SIG-M5 treated with dmso at 0.1 percent for 504 hours (cell line): ENCODE results near the gene DLEU7.

Experiments used
- DNase-seq: peaks from one replicate; lab custom pipeline; 2025; ENCODE audit not compliant: unreplicated experiment; lab: John Stamatoyannopoulos, UW

Gene DLEU7

DNA sequence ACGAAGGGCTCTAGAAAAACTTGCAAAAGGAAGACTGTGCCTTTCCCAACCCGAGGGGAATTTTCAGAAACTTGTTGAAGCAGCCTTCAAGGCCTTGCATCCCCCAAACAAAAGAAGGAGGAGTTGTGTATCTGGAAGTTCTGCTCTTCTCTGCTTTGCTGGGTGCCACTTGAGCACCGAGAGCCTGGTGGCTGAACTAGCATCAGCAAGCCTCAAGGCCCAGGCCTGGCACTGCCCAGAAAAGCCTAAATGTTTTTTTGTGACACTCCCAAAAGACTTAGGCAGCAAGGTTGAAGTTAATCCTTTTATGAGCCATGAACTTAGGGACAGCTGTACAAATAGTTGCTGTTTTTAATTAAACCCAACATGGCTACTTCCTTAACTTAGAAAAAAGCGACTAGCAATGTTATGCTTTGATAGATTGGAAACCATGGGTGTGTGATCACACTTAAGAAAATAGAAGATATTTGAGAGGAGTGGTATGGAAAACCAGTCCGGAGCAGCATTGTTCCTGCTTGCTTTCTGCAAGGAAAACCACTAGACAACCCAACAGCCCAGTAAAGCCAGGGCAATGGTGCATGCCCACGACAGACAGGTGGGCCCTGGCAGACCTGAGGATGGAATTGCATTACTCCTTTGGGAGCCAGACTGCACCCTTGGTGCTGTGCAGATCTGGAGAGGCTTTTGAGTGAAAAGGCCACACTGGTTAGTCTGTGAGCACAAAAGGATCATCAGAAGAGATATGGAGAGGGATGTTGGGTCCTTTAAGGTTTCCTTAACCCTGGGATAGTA, 788 bp upstream of the DLEU7 start:
- no peak for DNase-seq

DNA sequence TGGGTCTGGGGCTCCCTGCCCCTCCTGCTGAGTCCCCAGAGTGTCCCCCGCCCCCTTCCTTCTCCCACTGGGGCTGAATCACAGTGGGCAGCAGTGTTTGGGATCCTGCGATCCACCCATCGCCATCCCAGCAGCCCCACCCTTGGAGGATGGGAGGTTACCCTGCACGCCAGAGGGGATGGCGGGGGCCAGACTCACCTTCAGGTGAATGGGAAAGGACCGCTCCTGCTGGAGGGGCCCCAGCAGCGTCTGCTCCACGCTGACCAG, 569 bp downstream of the DLEU7 start:
- DNase-seq, result no peak

DNA sequence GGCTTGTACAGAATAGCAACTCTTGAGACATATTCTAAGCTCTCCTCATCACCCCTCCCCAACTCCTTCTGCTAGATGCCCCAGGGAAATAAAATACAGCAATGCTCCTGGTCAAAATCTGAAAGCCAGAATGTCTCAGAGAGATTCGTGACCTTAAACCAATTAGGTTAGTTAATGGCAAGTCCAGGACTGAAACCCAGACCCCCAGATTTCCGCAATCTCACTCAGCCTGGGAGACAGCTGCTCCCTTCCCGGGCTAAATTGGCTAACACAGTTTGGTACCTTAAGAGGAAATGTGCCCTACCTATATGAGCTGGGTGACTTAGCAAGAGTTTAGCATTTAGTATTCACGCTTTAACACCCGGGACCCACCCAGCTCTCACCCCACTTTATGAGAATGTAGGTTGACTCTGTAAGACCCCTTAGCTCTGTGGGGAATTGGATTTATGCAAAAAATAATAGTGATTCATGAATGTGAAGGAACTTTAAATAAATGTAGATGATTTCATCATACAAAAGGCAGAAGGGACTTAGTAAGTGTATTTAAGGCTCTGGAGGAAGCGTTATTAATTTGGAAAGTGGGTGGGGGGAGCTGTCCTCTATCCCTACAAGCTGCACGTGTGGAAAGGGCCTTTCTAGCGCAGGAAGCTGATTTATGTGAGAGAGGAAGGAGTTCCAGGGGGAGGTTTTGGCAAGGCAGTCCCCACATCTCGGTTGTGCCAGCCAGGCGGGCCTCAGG, 1.1 kb downstream of the DLEU7 start:
- no peak for DNase-seq

DNA sequence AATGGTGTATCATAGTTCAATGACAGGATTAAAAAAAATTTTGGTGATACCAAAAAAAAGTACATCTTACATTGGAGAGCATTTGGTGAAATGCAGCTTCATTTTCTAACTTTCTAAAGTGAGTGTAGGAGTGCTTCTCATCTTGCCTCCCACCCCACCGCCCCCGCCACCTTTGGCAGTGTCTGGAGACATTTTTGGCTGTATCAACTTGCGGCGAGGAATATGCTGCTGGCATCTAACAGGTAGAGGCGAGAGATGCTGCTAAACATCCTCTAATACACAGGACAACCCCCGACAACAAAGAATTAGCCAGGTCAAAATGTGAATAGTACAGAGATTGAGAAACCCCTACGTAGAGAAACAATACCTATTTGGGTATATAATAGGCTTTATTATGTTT, 1.7 kb downstream of the DLEU7 start:
- DNase-seq, result no peak

DNA sequence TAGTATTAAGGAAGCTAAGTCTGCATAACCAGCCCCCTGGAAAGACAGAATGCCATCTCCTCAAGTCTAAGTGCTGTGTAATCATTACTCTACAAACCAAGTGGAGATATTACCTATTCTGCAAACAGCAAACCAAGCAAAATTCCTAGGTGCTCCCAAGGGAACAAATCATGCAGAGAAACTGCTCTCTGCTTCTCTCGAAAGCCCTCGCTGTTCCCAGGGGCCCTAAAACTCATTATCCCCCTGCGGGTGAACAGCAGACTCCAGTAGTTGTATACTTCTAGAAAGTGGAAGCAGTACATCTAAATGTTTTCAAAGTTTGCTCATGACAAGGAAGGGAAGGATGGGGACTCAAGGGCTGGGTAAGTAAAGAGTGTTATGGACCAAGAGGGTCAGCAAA, 3.2 kb downstream of the DLEU7 start:
- no peak for DNase-seq

DNA sequence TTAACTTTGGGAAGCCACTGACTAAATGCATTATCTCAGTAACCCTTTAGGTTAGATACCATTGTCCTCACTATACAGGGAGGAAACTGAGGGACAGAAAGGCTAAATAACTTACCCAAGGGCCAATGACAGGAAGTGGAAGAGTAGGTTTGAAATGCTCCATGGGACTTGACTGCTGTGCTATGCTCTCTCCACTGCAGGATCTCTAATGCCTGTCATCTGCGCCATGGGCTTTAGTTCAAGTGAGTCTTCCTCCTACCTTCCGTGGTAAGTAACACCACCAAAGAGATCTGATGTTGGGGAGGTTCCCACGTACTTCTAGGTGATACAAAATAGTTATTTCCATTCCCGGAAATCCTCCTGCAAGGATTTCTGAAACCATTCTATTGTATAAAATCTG, 3.7 kb downstream of the DLEU7 start:
- DNase-seq, result no peak

DNA sequence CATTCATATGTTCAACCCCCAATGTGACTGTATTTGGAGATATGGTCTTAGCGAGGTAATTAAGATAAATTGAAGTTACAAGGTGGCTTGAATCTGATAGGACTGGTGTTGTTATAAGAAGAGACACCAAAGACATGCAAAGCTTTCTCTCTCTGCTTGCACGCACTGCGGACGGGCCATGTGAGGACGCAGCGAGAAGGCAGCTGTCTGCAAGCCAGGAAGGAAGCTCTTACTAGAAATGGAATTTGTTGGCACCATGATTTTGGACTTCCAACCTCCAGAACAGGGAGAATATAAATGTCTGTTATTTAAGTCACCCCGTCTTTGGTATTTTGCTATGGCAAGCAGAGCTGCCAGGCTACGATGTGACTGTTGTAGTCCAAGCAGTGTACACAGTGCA, 4.8 kb downstream of the DLEU7 start:
- no peak for DNase-seq

DNA sequence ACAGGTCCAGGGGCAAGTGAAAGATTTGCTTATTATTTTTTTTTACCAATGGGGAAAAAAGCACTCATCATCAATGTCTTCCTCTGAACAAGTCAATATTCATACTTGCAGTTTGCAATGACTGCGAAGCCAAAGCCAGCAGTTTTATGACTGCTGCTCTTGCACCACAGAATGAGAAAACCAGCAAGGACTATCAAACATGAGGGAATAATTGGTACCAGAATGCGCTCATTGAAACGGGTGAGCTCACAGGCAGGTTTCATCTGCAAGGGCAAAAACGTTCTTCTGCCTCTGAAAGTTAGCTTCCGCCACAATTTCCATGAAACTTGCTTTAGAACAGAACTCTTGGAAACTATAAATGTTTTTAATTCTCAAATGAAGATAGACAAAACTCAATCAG, 5.5 kb downstream of the DLEU7 start:
- no peak for DNase-seq

DNA sequence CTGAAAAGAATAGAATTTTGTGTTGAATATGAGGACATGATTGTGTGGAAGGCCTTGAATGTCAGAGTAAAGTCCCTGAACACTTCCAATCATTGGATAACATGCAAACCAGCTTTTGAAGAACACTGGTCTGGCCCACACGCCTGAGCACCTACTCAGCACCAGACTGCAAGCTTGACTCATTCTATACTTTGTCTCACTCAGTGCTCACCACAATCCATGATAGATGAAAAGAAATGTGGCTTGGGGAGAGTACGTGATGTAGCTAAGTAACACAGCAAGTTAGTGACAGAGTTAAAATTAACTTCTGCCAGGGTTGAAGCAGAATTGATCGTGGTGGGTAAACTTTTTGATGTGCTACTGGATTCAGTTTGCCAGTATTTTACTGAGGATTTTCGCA, 12.0 kb downstream of the DLEU7 start:
- no peak for DNase-seq

DNA sequence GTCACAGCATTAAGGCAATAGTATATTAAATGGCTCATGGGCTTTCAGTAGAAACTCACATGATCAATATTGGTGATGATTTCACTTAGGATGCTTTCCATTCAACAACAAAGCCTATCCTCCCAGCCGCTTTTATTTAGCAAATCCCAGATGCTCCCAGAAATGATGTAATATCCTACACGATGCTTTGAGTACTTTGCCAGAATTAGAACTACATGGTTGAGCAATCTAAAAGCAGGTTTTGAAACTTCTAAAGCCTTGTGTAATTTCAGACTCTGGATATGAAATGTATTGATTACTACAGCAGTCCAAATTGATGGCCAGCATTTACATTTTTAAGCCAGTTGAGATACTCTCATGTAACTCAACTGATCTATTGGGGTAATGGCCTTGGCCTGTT, 13.6 kb downstream of the DLEU7 start:
- DNase-seq, result peak; percentile 85

DNA sequence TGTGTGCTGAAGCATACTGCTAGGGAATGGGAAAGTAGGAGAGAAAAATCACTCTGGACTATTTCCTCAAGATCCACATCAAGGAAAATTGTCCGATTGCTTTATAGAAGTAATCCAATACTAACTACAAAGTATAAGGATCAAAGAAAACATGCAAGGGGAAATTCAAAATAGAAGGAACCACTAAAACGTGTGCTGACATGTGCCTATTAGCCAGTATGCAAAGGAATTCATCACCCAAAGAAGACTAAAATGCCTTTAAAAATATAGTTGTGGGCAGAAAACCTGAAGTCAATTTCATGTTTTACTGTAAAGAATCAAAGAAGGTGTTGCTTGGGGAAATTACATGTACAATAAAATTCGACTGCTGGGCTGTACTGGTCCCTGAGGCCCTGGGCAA, 14.3 kb downstream of the DLEU7 start:
- no peak for DNase-seq

DNA sequence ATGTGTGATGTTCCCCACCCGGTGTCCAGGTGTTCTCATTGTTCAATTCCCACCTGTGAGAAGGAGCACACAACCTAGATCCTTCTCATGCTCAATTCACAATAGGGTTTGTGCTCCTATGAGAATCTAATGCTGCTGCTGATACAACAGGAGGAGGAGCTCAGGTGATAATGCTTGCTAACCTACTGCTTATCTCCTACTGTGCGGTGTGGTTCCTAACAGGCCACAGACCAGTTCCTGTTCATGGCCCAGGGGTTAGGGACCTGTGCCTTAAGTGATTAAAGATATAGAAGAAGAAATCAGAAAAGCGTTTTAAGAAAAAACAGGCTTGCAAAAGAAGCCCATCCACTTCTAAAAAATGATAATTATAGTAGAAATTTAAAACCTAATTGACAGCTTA, 17.5 kb downstream of the DLEU7 start:
- no peak for DNase-seq

DNA sequence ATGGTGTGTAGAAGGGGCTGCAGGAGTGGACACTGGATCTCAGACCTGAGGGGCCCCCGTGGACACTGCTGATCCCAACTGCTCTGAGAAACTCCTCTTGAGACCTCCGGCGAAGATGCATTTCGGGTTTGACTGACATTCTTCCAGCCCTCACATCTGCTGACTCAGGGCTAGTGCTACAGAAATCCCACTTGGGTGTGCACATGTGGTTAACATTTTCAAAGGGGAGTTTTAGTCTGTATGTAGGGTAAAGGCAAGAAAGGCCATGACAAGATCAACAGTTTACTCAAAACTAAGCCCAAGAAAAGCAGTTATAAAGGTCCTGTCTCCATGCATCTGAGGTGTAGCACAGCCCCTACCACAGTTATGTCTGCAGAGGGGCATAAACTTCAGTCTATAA, 31.2 kb downstream of the DLEU7 start:
- no peak for DNase-seq

DNA sequence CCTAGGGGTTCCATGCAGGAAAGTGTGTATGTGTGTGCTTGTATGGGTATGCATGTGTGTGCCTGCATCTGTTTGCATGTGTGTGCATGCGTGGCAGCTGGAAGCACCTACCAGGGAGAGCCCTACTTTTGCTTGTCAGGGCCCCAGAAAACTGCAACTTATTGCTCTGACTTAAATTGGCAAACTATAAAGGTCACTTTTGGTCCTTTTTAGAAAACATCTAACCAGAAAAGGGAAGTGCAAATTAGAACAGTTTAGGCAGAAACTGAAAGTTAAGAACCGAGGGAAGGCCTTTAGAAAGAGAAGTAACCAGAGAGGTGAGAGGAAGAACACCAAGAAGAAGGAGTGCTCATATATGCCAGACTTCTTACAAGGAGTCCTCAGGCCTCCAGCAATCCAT, 32.5 kb downstream of the DLEU7 start:
- DNase-seq, result peak; percentile 98

DNA sequence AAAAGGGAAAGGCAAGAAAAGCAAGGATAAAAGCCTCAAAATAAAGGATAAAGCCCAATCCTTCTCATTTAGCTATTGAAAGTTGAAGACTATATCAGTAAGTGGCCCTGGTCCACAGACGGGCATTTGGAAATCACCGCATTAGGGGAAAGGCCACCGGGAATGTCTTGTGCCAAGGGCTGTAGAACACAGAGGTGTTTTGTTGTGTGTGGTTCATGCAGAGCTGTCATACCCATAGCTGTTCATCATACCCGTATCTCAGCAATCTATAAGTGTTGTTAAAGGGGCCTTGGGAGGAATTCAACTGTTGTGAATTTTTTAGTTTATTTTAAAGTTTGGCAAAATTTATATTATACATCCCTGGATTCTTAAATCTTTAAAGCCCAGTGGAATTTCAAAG, 33.0 kb downstream of the DLEU7 start:
- no peak for DNase-seq

DNA sequence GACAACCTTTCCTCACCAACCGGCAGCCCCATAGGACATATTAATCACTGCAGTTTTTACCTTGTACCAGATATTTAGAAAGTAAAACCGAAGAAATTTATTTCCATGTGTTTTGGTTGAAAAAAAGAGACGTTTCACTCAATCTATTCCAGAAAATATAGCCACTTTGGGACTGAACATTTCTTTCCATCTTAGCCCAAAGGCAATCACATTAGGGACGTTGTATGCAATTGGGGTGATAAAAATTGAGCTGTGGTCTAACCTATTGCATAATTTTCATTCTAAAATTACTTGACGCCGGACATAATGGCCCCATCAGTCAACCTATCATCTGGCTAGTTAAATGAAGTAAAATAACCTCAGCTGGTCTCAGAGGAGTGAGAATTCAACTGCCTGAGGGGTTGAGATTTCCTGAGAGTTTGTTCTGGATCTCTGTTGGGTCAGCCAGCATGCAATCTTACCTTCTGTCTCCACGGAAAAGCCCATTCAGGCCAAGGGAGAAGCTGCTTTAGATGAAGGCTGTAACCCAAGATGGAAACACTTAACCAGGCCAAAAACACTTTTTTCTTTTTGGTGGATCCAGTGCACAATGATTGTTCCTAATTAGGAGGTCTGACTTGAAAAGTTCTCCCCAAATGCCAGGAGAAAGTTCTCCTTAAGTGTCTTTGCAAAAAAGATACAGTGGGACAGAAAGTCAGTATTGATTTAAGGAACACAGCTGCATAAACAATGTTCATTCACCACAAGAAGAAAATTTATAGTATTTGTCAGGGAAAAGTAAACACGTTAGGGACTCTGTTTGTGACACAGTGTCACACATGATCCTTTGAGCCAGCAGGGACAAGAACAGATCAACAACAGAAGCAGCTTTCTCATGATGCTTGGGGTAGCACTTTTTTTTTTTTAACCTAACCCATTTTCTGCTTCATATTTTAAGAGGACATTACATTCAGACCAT, 34.1 kb downstream of the DLEU7 start:
- DNase-seq, result peak; percentile 78

DNA sequence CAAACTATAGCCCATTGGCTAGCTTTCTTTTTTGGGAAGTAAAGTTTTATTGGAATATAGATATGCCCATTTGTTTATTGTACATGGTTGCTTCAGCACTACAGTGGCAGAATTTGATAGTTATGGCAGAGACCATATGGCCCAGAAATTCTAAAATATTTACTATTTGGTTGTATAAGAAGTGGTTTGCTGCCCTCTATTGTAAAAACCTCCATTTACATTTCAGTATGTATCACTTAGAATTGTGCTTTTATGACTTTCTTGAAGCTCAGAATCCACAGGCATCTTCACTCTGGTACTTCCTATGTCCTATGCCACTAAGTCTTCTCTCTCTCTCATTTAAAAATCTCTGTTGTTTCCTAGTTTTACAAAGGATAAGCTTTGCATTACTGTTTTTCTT, 37.7 kb downstream of the DLEU7 start:
- DNase-seq, result peak; percentile 41

DNA sequence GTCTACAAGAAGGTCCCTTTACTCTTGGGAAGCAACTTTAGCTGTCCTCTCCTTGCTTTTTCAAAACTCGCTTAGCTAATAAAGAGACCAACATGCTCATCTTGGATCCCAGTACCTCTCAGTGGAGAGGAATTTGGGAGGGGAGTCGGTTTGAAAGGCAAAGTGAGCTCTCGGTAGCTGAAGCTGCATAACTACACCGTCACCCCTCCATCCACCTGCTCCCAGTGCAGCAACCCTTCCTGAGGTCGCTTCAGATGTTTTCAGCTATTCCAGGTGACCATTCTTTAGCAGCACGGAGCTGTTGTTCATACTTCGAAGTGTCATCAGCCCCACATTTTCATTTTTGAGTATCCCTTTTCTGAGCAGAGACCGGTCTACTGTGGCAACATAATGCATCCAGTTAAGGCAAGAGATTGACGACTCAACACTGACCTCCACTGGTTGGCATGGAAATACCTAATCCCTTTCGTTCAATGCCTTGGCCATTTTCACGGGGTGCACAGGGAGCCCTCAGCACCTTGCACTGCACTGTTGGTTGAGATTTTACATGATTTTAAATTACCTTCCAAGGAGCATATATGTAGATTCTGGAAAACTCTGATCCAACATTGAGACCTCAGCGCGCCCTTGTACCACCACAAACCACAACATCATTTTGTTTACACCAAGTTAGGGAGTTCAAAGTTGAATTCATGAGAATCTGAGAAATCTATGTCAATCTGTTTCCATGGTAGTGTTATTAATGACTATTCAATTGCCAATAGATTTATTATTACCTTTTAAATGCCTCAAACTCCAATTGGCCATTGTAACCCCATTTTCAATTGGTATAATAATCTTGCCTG, 42.2 kb downstream of the DLEU7 start:
- peak; percentile 73 for DNase-seq

DNA sequence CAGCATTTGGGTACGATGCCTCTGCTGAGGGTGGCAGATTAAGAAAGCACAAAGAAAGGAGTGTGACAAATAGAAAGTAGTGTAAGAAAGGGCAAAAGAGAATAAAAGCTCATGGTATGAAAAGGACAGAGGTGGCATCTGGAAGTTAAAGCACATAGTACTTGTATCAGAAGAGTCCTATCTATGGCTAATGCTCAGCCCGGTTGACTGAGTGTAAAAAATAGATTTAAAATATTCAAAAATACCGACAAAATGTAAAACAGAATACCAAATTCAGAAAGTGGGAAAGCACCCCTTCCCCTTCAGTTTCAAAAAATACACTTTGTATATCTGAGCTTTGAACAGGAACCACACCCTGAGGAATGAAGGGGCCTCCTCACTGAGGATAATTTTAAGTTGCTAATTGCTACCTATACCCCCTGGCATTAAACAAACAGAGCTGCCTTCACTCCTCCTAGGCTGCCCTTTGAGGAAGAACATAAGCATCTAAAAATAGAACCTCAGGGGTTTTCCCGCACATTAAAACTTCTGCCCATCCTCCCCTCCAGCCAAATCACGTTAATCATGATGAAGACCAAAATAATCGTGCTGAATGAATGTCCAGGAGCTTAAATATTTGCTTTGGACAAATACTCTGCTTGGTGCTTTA, 43.3 kb downstream of the DLEU7 start:
- no peak for DNase-seq

DNA sequence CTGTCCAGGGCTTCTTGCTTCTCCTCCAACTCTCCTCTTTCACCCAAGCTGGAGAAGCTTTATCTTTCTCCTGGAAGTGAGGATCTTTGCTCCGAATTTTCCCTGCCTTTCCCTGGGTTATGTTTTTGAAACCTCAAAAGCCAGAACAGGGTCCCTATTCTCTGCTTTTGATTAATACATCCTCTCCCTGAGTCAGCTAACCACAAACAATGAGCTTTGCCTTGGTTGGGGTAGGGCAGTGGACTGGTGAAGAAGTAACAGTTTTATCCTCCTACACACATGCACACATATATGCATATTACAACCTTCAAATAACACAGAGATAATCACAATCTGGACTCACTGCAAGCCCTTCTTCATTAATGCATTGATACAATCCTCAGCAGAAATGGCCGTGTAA, 44.6 kb downstream of the DLEU7 start:
- DNase-seq, result no peak
